Trophoblast cell (in vitro differentiated cells and primary cell): ENCODE data around the gene ARHGEF26.

ENCODE experiments used
- DNase-seq, 2 donors: peaks; one replicate each; pipeline ENCODE4 v3.0.0-alpha.2; 2016
- H2AFZ ChIP-seq: 2 replicates; pipeline ENCODE4 v1.6.1; 2013; ENCODE audit warnings: low read length, moderate library complexity, mild to moderate bottlenecking; ENCODE audit not compliant: insufficient read depth, poor library complexity
- H2AK5ac ChIP-seq: 2 replicates; pipeline ENCODE4 v1.6.1; 2013; ENCODE audit warnings: mild to moderate bottlenecking, low read length
- H2BK120ac ChIP-seq: 2 replicates; pipeline ENCODE4 v1.6.1; 2013; ENCODE audit warnings: low read length, mild to moderate bottlenecking, moderate library complexity; ENCODE audit not compliant: insufficient read depth, poor library complexity
- H2BK12ac ChIP-seq: 2 replicates; pipeline ENCODE4 v1.6.1; 2013; ENCODE audit warnings: mild to moderate bottlenecking, low read length, moderate library complexity
- H2BK5ac ChIP-seq: 2 replicates; pipeline ENCODE4 v1.6.1; 2013; ENCODE audit warnings: low read length, low read depth, moderate library complexity, mild to moderate bottlenecking; ENCODE audit not compliant: poor library complexity
- H3K14ac ChIP-seq: 2 replicates; pipeline ENCODE4 v1.6.1; 2013; ENCODE audit warnings: mild to moderate bottlenecking, low read length
- H3K18ac ChIP-seq: 2 replicates; pipeline ENCODE4 v1.6.1; 2013; ENCODE audit warnings: mild to moderate bottlenecking, low read length
- H3K23ac ChIP-seq: 2 replicates; pipeline ENCODE4 v1.6.1; 2013; ENCODE audit warnings: low read length
- H3K27ac ChIP-seq: 2 replicates; pipeline ENCODE4 v1.5.1; 2013; ENCODE audit warnings: low read depth, mild to moderate bottlenecking, inconsistent platforms, low read length, moderate library complexity
- H3K27me3 ChIP-seq: 2 replicates; pipeline ENCODE4 v1.6.1; 2013; ENCODE audit warnings: inconsistent platforms, mild to moderate bottlenecking, low read length, moderate library complexity; ENCODE audit not compliant: insufficient read depth
- H3K36me3 ChIP-seq, 2 experiments: 1 replicate in 1 of 2; 2 replicates in 1 of 2; pipeline ENCODE4 v1.6.1; 2013; ENCODE audit warnings: low read length in 2 of 2, mild to moderate bottlenecking in 2 of 2, moderate library complexity in 1 of 2; ENCODE audit not compliant: insufficient read depth in 2 of 2, control insufficient read depth in 1 of 2
- H3K4ac ChIP-seq: 2 replicates; pipeline ENCODE4 v1.6.1; 2013; ENCODE audit warnings: low read depth, mild to moderate bottlenecking, low read length, moderate library complexity
- H3K4me1 ChIP-seq, 2 experiments: 1 replicate in 1 of 2; 2 replicates in 1 of 2; pipeline ENCODE4 v1.6.1; 2013; ENCODE audit warnings: low read length in 2 of 2, mild to moderate bottlenecking in 2 of 2, moderate library complexity in 1 of 2; ENCODE audit not compliant: insufficient read depth in 2 of 2, control insufficient read depth in 1 of 2
- H3K4me2 ChIP-seq: 2 replicates; pipeline ENCODE4 v1.6.1; 2013; ENCODE audit warnings: inconsistent platforms, mild to moderate bottlenecking, low read length, moderate library complexity
- H3K4me3 ChIP-seq: 2 replicates; pipeline ENCODE4 v1.5.1; 2013; ENCODE audit warnings: mild to moderate bottlenecking, low read depth, low read length, inconsistent platforms
- H3K79me1 ChIP-seq: one replicate; pipeline ENCODE4 v1.6.1; 2013; ENCODE audit warnings: low read length
- H3K79me2 ChIP-seq: 2 replicates; pipeline ENCODE4 v1.6.1; 2013; ENCODE audit warnings: low read length, mild to moderate bottlenecking; ENCODE audit not compliant: control insufficient read depth, insufficient read depth, poor library complexity
- H3K9ac ChIP-seq: 2 replicates; pipeline ENCODE4 v1.6.1; 2013; ENCODE audit warnings: mild to moderate bottlenecking, low read length
- H3K9me3 ChIP-seq: 2 replicates; pipeline ENCODE4 v1.6.1; 2013; ENCODE audit warnings: low read depth, mild to moderate bottlenecking, control low read depth, inconsistent platforms, low read length; ENCODE audit not compliant: insufficient read depth
- H4K12ac ChIP-seq: 2 replicates; pipeline ENCODE4 v1.6.1; 2013; ENCODE audit warnings: low read depth, mild to moderate bottlenecking, low read length, moderate library complexity
- H4K8ac ChIP-seq: 2 replicates; pipeline ENCODE4 v1.6.1; 2013; ENCODE audit warnings: low read depth, mild to moderate bottlenecking, low read length, moderate library complexity
- H4K91ac ChIP-seq: one replicate; pipeline ENCODE4 v1.6.1; 2013; ENCODE audit warnings: low read depth, mild to moderate bottlenecking, low read length, moderate library complexity
- WGBS: extraction: QIAGEN DNeasy Blood & Tissue Kit; methylation state at CpG from one replicate; pipeline ENCODE4 v1.1.7; 2013; ENCODE audit warnings: missing lambda C conversion rate; ENCODE audit not compliant: insufficient read length, insufficient coverage; ENCODE audit errors: extremely low coverage; 5-methylcytosine and 5-hydroxymethylcytosine counted together

The ARHGEF26 gene

DNA sequence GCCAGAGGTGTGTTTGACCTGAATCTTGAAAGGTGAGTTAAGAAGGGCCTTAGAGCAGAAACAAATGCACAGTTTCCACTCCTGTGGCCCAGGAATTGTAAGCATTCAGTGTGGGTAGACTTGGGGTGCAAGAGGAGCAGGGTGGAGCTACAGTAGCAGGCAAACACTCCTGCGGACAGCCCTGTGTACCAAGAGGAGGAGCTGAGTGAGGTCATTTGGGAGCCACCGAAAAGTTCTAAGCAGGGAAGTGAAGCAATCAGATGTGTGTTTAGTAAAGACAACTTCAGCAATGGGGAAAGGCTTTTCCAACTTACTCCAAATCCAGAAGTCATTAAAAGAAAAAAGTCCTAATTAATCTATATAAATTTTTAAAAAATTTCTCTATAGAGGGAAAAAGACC, 99.3 kb downstream of the ARHGEF26 start:
- no peak overlapping the region for H3K18ac ChIP-seq
- H3K9me3 ChIP-seq = no peaks in the 10 kb centered on the region
- H3K79me1 ChIP-seq = peaks cover 4% of the 10 kb centered on the region
- no peak overlapping the region for H2AK5ac ChIP-seq
- no peaks in the 10 kb centered on the region for H3K79me2 ChIP-seq
- H2BK5ac ChIP-seq = no peak overlapping the region
- no peak overlapping the region for H4K12ac ChIP-seq
- no CpG with 5 or more reads among the region's 2 CpGs for WGBS
- DNase-seq = no peak
- no peak overlapping the region for H4K91ac ChIP-seq
- no peak overlapping the region for H3K4ac ChIP-seq
- peak overlapping the region; percentile 17 for H2AFZ ChIP-seq
- H2BK12ac ChIP-seq = peak overlapping the region; percentile 89
- H3K27me3 ChIP-seq = no peaks in the 10 kb centered on the region
- no peak overlapping the region for H3K23ac ChIP-seq
- no peak overlapping the region for H3K27ac ChIP-seq
- no peak overlapping the region for H3K9ac ChIP-seq
- peaks cover 2 to 7% of the 10 kb centered on the region in 2 experiments for H3K4me1 ChIP-seq
- peaks cover 0 to 2% of the 10 kb centered on the region in 2 experiments for H3K36me3 ChIP-seq
- no peak overlapping the region for H2BK120ac ChIP-seq
- H4K8ac ChIP-seq = no peak overlapping the region
- H3K4me3 ChIP-seq = no peak overlapping the region
- peak overlapping the region; percentile 64 for H3K14ac ChIP-seq
- no peak overlapping the region for H3K4me2 ChIP-seq

DNA sequence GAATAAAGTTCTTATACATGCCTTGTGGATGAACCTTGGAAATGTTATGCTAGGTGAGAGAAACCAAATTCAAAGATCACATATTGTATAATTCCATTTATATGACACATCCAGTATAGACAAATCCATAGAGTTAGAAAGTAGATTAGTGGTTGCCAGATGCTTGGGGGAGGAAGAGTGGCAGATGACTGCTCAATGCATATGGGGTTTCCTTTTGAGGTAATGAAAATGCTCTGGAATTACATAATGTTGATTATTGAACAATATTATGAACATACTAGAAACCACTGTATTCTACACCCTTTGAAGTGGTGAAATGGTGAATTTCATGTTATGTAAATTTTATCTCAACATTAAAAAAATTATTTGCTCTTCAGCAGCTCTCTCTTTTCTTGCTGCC, 102.3 kb downstream of the ARHGEF26 start:
- Histone ChIP-seq H2AFZ (no peak overlapping the region), H2BK12ac (no peak overlapping the region), H4K12ac (no peak overlapping the region), H3K18ac (no peak overlapping the region), H3K4me2 (no peak overlapping the region), H3K4ac (no peak overlapping the region), H3K14ac (no peak overlapping the region), H2BK120ac (no peak overlapping the region), H3K9ac (no peak overlapping the region), H3K36me3 (peaks cover 0 to 2% of the 10 kb centered on the region in 2 experiments), H4K8ac (no peak overlapping the region), H3K27ac (no peak overlapping the region), H3K9me3 (no peaks in the 10 kb centered on the region), H3K79me2 (no peaks in the 10 kb centered on the region), H4K91ac (no peak overlapping the region), H2AK5ac (no peak overlapping the region), H2BK5ac (no peak overlapping the region), H3K4me3 (no peak overlapping the region), H3K23ac (no peak overlapping the region), H3K4me1 (peaks cover 5 to 6% of the 10 kb centered on the region in 2 experiments), H3K27me3 (no peaks in the 10 kb centered on the region), H3K79me1 (peaks cover 2% of the 10 kb centered on the region)
- no peak for DNase-seq

DNA sequence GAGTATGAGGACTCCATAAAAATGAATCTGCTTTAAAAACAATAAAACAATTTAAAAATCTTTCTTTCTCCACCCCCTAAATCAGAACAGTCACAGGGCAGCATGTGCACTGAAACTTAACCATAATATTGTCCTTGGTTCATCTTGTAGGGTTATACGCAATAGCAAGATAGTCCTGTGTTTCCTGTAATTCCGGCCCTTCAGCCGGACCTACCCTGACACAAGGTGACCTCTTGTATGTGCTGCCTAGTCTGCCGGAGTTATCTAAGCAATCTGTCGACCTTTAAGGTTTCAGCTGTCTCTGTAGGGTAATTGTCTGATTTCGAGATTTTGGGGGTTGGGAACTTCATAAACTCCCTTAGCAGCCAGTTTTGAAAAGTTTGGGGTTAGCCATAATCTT, 103.2 kb downstream of the ARHGEF26 start:
- Histone ChIP-seq H3K9me3 (no peaks in the 10 kb centered on the region), H2AFZ (no peak overlapping the region), H3K4me3 (no peak overlapping the region), H2BK5ac (no peak overlapping the region), H3K27me3 (no peaks in the 10 kb centered on the region), H2BK12ac (no peak overlapping the region), H4K8ac (no peak overlapping the region), H3K79me2 (no peaks in the 10 kb centered on the region), H2BK120ac (no peak overlapping the region), H3K36me3 (peaks cover 0 to 2% of the 10 kb centered on the region in 2 experiments), H4K12ac (no peak overlapping the region), H3K4me2 (peak overlapping the region; percentile 44), H4K91ac (no peak overlapping the region), H3K23ac (no peak overlapping the region), H3K9ac (no peak overlapping the region), H3K4ac (no peak overlapping the region), H3K18ac (no peak overlapping the region), H3K4me1 (peaks cover 9 to 13% of the 10 kb centered on the region in 2 experiments), H3K27ac (no peak overlapping the region), H2AK5ac (no peak overlapping the region), H3K79me1 (peaks cover 6% of the 10 kb centered on the region), H3K14ac (no peak overlapping the region)
- DNase-seq = peak; percentile 22 to 60
- no CpG with 5 or more reads among the region's 6 CpGs for WGBS

DNA sequence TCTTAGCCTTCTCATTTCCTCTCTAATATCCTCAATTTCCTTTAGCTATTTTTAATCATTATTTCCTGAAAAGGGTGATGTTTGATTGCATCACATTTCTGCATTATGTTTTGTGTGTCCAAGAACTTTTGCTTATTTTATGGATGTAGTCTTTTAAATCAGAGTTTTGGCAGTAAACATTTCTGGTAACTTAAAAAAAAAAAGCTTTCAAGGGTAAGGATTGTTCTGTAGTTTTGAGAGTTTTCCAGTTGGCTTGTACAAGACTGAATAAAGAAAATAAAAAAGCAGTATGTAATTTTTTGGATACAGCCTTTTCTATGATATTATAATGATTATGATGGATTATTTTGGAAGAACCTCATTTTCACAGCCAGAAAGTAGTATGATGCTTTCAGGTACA, 103.7 kb downstream of the ARHGEF26 start:
- Histone ChIP-seq H4K91ac (no peak overlapping the region), H3K9me3 (no peaks in the 10 kb centered on the region), H3K36me3 (peaks cover 0 to 2% of the 10 kb centered on the region in 2 experiments), H3K14ac (no peak overlapping the region), H3K4ac (no peak overlapping the region), H4K8ac (no peak overlapping the region), H3K27me3 (no peaks in the 10 kb centered on the region), H3K4me1 (peaks cover 9 to 15% of the 10 kb centered on the region in 2 experiments), H3K4me3 (no peak overlapping the region), H2BK12ac (no peak overlapping the region), H3K23ac (no peak overlapping the region), H3K18ac (no peak overlapping the region), H4K12ac (no peak overlapping the region), H2BK120ac (no peak overlapping the region), H3K79me2 (no peaks in the 10 kb centered on the region), H3K9ac (no peak overlapping the region), H3K27ac (no peak overlapping the region), H3K79me1 (peaks cover 6% of the 10 kb centered on the region), H2BK5ac (no peak overlapping the region), H3K4me2 (no peak overlapping the region), H2AK5ac (no peak overlapping the region), H2AFZ (no peak overlapping the region)
- DNase-seq = no peak
